SKM-1 treated with dmso at 0.1 percent for 144 hours (cell line): Measurements from ENCODE around the gene PAM.

Source experiments
- DNase-seq: peaks from one replicate; lab custom pipeline; 2025; ENCODE audit not compliant: unreplicated experiment; lab: John Stamatoyannopoulos, UW

The PAM gene

DNA sequence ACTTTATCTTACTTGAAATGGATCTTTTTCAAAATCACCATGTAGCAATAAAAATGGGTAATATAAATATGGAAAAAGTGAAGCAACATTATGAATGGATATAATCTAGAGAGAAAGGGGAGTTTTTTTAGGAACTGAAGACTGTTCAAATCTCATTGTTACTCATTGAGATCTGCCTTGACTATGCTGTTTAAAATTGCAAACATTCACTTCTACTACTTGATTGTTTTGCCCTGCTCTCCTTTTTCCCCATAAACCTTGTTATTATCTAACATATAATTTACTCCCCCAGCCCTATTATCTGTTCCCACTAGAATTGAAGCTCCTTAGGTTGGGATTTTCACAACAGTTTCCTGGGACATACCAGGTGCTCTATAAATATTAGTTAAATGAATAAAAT is 22.0 kb downstream of the PAM start:
- no peak for DNase-seq

DNA sequence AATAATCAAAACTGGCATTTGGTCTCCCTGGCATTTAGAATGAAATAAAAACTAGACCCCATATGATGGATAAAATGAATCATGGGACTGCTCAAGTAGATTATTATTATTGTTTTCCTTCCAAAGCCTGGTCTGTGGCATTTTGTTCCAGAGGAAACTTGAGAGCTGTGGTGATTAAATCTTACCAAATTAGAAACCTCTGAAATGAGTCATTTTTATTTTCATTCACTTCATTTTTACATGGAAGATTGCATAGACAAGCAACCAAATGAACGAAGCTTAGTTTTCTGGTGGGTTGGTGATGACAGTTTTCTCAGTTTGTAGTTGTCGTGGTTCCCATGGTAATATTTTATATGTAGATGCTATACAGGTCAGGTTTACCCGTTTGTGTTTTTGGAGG is 23.4 kb downstream of the PAM start:
- no peak for DNase-seq

DNA sequence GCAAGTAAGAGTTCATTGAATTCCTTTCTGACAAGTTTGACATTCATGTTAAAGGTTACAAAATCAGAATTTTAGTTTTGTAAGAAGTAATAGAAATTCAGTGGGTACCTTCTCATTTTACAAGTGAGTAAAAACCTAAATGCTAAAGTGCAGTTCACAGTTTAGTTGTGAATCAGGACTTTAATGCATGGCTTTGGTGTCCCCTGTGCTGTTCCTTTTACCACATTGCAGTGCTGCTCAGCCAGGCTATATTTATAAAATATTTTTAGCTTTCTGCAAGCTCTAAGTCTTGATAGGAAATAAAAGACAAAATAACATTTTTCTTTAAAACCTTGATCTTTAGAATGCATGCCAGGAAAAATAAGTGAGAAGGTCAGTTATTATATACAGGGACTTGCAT is 26.3 kb downstream of the PAM start:
- DNase-seq: no peak

DNA sequence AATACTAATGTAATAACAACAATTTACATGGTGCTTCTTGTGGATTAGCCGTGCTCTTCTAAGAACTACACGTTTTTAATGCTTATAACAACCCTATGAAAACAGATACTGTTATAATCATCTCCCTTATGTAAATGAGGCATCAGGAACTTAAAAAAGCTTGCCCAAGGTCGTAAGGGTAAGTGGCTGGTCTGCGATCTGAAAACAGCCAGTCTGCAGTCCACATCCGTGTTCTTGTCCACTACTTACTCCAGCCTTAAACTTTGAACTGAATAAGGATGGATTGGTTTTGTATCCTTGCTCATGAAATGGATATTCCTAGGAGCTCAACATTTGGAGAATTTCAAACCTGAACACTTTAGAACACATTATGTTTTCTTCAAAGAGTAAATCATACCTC is 26.7 kb downstream of the PAM start:
- no peak for DNase-seq

DNA sequence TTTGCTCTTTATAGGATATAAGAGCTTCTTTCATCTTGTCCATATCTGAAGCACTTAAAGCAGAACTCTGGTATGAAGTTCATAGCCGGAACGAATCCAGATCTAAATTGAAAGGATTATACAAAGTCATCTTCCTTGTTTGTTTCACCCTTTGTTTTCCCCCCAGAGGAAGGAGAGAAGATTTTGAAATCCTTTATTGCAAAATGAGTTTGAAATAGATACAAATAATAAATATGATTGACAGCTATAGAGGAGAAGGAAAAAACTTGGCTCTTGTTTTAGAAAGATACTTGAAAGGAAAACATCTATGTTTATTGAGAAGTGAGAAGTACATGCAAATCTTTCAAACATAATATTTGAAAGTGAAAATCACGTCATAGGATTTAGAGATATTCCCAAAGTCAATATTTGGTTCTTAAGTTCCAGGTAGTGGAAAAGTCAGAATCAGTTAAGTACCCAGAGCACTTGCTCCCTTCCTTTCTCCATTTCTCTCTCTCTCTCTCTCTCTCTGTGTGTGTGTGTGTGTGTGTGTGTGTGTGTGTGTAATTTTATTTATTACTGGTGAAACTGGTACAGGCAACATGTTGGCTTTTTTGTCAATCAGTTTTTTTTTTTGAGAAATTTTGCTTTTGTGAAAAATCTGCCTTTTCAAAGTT is 27.2 kb downstream of the PAM start:
- DNase-seq: no peak

DNA sequence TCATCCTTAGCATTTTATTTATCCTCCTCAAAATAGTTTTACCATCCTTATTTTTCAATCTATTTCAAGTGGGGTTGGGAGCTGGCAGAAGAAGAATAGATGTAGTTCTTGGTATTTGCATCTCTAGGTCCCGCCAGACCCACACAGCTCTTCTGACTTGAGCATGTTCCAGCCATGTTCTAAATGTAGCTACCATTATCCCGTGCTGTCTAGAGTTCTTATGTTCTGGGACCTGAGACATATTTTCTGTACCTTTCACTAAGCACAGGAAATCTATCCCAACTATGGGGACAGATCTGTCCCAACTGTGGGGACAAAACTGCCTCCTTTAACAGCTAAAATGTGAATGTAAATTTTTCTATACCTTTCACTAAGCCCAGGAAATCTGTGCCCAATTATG is 32.0 kb downstream of the PAM start:
- no peak for DNase-seq

DNA sequence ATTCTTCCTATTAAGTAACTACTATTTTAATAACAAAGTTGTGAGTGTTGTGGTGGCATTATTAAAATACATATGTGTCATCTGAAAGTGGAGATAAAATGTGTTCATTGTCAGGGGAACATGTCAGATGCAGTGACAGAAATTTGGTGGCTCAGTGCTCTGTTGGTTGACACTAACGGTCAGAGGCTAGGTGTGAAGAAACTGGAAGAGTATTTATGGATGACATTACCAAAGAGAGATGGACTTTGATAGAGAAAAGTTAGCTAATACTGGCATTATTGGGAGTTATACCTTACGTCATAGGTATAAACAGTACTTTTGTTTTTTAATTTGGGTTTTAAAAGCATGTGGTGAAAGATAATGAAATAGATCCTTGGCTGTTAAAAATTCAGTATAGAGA is 33.7 kb downstream of the PAM start:
- DNase-seq: no peak

DNA sequence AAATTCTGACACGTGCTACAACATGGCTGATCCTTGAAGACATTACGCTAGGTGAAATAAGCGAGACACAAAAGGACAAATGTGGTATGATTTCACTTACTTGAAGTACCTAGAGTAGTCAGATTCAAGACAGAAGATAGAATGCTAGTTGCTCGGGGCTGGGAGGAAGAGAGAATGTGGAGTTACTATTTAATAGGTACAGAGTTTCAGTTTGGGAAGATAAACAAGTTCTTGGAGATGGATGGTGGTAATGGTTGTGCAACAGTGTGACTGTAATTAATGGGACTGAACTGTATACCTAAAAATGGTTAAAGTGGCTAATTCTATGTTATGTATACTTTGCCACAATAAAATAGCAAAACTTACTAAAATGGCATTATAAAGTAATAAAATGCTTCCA is 34.4 kb downstream of the PAM start:
- DNase-seq: no peak

DNA sequence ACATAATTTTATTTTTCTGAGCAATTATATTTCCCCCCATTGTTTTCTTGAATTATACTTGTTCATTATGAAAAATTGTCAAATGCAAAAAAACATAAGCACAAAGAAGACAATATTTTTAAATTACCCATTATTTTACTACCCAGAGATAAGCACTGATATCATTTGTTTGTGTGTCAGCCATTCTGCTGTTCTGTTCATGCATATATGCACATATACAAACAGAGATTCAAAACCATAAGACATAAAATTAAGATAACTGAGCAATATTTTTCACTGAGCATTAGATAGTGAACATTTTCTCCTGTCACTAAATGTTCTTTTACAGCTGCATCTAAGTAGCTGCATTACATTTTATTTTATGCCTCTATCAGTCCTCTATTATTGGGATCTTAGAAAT is 35.6 kb downstream of the PAM start:
- no peak for DNase-seq

DNA sequence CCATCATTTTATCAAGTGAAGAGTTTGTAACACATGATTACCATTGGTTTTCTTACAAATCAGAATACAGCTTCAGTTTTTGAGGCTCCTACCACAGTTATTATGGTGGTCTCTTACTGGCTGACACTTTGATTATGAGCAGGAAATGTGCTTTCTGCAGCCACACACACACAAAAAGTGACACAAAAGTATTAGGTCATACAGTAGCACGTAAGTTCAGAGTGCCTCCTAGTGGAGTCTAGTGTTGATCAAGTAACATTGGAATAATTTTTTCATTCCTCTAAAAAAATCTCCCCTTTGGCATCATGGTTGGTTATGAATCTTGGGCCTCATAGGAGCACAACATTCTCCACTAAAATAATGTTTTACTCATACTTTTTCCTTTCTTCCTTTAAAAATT is 37.6 kb downstream of the PAM start:
- no peak for DNase-seq

DNA sequence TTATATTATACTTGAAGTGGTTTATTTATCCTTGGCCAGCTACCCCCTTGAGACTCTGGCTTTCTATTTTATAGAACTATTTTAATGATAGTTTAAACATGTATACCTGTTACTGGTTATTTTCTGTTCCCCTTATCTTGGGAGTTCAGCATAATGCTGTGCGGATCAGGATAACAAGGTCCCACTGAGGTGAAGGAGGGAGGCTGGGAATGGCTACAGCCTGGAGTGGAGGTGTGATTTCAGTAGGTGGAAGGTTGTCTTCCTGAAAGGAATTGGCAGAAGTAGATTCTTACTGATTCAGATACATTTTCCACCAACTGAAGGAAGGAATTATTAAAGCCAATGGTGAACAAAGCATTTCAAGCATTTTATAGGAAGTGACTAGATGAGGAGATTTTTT is 38.9 kb downstream of the PAM start:
- no peak for DNase-seq

DNA sequence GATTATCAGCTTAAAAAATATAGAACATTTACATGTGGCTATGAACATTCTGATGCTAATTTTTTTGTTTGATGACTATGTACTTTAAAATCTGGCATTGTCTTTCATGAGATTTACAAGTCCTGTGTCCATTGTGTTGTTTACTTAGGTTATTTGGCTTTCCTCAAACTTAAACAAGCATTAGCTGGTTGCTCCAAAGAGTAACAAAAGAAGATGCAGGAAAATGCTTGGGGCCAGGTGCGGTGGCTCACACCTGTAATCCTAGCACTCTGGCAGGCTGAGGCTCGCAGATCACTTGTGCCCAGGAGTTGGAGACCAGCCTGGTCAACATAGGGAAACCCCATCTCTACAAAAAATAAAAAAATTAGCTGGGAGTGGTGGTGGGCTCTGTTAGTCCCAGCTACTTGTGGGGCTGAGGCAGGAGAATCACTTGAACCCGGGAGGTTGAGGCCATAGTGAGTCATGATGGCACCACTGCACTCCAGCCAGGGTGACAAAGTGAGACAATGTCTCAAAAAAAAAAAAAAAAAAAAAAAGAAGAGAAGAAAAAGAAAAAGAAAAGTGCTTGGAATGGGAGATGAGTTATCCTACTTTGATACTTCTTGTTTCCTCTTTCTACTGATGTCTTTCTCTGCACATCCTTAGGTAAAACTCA is 39.7 kb downstream of the PAM start:
- no peak for DNase-seq

DNA sequence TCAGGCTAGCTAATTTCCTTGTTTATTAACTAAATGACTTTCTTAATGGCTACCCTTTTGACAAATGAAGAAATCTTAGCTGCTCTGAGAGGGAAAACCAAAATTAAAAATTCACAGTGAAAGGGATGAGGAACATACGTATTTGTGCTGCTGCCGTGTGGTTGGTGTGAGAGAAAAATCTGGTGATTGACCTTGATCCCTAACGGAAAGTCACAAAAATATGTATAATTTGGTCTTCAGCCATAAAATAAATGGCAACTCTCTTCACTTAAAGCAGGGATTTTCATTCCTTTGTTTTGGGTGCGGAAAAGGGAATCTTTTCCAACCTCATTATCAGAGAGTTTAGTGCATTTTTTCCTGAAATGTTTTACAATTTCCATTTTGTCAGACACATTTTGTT is 40.4 kb downstream of the PAM start:
- no peak for DNase-seq

DNA sequence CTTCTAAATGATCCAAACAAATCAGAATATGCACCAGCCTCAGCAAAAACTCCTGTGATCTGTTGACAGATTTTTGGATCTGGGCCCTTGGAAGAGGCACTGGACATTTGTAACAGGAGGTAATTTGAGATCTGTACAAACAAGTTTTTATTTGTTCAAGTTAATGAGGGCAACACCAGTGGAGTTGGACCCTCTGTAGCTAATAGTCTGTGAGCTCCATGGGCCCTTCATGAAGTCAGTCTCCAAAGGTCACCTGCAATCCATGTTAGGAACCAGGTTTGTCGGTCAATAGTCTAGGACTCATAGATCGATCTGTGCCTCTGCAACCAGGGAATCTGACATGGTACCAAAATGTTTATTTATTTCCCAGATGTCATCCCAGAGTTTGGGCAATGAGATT is 40.9 kb downstream of the PAM start:
- no peak for DNase-seq

DNA sequence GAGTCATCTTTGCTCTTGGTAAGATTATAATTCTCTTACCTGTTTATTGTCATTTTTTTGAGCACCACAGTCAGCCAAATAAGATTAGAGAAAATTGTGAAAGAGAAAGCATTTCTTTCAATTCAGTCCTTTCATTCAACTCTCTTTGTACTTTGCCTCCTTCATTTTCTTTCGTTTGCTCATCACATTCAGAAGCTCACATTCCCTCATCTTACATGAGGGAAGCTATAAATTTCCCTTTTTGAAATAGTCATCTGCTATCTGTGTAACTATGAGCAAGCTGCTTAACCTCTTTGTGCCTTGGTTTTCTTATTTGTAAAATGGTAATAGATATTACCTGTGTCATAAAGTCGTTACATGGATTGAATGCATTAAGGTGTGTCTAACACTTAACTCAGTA is 41.4 kb downstream of the PAM start:
- no peak for DNase-seq

DNA sequence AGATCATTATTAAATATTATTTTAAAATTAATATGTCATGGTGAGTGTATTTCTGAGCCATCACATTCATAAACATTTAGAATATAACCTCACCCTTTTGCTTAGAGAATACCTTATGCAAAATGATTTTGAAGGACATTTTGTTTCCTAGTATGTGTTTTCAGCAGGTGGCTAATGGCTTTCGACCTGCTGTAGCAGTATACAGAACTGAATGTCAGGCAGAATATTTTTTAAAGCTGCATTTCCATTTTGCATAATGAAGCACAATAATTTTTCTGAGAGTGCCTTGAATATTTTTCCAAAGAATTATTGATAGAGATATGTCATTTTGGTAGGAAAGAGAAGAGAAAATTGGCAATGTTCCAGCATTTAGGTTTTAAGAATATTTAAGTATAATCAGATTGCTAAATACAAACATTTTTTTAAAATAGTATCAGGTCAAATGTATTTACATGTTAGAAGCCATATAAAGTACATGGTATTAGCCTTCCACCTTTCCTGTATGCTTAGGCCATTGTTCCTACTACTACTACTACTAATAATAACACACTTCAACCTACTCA is 42.3 kb downstream of the PAM start:
- DNase-seq: no peak

DNA sequence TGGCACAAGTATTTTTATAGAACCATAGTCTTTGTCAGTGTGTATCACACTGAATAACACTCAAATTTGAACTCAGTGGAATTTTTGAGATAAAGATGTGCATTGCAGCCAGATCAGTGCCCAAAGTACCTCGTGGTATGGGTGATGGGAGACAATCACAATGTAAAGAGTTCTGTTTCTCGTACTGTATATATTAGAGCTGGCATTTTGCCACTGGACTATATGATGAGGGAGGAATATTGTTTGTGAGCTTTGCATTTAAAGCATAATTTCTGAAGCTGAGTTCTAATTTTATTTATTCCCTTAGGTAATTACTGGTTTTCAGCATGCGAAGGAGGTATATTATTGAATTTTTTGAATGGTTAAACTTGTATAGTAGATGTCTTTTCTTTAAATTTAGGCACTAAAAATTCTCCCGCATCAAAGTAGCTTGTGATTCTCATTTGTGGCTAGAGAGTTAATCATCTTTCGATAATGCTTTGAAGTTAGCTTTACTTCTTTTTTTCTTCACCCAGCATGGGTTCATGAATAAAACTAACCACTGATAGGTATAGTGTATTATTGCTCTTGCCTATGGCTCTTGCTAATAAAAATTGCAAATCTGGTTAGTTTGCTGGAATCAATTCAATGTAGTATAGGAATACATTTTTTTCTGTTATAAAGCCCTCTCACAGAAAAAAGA is 43.1 kb downstream of the PAM start:
- no peak for DNase-seq

DNA sequence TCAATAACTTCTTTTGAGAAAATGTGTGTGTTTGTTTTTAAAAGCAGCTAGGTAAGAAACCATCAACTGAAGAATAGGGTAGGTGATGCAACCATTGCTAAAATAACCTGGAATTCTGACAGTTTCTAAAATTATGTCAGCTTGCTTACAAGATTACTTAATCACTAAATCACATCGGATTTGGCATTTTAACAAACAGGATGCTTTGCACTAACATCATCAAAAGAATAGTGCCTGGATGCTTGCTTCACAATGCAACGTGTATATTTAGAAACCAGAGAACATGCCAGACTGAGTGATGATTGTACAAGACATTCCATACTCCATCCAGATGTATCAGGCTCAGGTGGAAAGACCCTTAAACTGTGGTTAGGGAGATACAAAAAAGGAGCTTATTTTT is 43.9 kb downstream of the PAM start:
- DNase-seq: no peak

DNA sequence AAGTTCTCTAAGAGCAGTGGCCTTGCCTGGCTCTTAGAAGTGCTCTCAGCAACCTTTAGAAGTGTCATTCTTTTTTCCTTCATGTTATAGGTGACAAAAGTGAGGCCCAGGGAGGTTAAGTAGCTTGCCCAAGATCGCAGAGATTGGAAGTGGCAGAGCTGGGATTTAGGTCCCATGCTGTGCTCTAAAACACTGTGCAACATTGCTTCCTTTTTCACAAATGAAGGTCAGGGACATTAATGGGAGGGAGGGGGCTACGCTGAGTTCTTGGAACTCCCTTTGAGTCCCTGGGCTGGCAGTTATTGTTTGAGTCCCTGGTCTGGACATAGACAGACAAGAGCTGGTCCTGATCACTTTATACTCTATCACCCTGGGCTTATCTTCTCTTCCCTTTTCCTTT is 45.3 kb downstream of the PAM start:
- DNase-seq: no peak

DNA sequence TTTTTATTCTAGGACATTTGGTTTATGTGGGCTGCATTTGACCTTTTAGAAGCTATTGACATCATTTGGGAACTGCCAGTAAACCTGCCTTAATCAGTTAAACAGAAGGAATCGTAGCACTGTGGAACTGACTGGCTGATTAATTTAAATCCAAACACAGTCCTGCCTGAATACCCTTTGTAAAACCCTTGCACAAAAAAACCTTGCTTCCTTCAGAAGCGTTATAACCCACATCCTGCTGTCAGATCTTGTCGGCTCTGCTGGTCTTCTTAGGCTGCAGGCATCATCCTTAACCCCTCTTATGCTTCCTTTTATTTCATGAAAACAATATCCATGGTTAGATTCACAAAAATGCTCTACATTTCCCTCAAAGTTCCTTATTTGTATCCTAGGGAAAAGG is 46.3 kb downstream of the PAM start:
- DNase-seq: no peak

DNA sequence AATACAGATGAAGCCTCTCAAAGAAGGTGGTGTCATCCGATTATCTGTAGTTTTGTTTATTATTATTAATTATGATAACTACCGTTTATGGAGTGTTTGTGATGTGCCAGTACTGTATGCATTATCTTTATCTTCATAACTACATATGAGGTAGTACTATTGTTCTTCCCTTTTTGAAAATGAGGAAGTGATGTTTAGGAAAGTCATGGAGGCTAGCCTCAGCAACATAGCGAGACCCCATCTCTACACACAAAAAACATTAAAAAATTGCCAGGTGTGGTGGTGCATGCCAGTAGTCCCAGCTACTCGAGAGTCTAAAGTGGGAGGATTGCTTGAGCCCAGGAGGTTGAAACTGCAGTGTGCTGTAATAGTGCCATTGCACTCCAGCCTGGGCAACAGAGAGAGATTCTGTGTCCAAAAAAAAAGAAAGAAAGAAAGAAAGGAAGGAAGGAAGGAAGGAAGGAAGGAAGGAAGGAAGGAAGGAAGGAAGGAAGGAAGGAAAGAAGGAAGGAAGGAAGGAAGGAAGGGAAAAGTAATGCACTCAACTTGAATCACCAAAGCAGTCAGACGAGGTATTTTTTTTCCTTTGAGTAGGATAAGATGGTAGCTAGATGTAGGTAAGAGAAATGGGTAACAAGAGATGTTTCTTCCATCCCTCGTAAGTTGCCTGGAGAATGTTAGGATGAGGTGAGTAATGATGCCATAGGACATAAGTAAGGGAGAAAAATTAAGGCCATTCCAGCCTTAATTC is 47.8 kb downstream of the PAM start:
- DNase-seq: peak; percentile 37
